HL-60 (cell line): ENCODE data around the gene SRSF4.

Source experiments
- DNase-seq, 2 experiments: peaks; one replicate each; pipeline ENCODE4 v3.0.0-alpha.2; 2010 to 2020; ENCODE audit warnings: low read depth in 1 of 2, low spot score in 1 of 2
- H3K27ac ChIP-seq: fragments of 250-450 bp; sonication (Bioruptor Pico); replicated peaks from 2 replicates; pipeline ENCODE4 v1.5.1; 2020; ENCODE audit warnings: mild to moderate bottlenecking, moderate library complexity
- H3K27me3 ChIP-seq: fragments of 250-450 bp; sonication (Bioruptor Pico); 2 replicates; pipeline ENCODE4 v1.5.1; 2021; ENCODE audit warnings: mild to moderate bottlenecking, moderate library complexity; ENCODE audit not compliant: insufficient read depth, poor library complexity, severe bottlenecking
- H3K4me3 ChIP-seq: replicated peaks from 2 replicates; pipeline ENCODE4 v1.5.1; 2011; ENCODE audit warnings: mild to moderate bottlenecking, control low read depth, low read length; ENCODE audit not compliant: insufficient read depth
- GABPA ChIP-seq: IDR thresholded peaks from 2 replicates; pipeline ENCODE4 v1.6.1; 2012; ENCODE audit warnings: low read depth
- POLR2AphosphoS5 ChIP-seq: IDR thresholded peaks from 2 replicates; pipeline ENCODE4 v1.6.1; 2012; ENCODE audit warnings: low read depth
- SPI1 ChIP-seq: IDR thresholded peaks from 2 replicates; pipeline ENCODE4 v1.6.1; 2012; ENCODE audit warnings: low read depth, mild to moderate bottlenecking, borderline replicate concordance
- TF ChIP-seq, protein P1 (sequence below): IDR thresholded peaks from 2 replicates; pipeline ENCODE4 v1.6.1; 2012; ENCODE audit warnings: low read depth; ENCODE audit not compliant: insufficient replicate concordance
- TF ChIP-seq, protein P2 (sequence below): IDR thresholded peaks from one replicate; pipeline ENCODE4 v1.5.1; 2011; ENCODE audit warnings: low read length, control low read depth, inconsistent platforms; ENCODE audit not compliant: insufficient read depth

The SRSF4 gene

DNA sequence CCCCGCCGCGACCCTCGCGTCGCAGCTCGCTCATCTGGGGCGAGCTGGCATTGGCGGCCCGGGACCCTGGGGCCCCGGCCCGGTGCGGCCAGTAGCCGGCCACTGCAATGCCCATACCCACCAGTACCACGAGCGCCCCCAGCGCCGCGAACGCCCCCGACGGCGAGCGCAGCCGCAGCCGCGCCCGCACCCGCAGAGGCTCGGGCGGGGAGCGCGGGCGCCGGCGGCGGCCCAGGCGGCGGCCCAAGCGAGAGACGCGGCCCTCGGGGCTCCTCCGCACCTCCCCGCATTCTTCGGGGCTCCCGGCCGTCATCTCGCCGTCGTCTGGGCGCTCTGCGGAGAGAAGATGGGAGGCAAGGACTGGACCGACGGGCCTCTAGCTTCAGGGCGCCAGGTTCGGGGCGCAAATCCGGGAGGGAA lies 60.2 kb downstream of the SRSF4 start:
- no peak overlapping the region for H3K27ac ChIP-seq

DNA sequence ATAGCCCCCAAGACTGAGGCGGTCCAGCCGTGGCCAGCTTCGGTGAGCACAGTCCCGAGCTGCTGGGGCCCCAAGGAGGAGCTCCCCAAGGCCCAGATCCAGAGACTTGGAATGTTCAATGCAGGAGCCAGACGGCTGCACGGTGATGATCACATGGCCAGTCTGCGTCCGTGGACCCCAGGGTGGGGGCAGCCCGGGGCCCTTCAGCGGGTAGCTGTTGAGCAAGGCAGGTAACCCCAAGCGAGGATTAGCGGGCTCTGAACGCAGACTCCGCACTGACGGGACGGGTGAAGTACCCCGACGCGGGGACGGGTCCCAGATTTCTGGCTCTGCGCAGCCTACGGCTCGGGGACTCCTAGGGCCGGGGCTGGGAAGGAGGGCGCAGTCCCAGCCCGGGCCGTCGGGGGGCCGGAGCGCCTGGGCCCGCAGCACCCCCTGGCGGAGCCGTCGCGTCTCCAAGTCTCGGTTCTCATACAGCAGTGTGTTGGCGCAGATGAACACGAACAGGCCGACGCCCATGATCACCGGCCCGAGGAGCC lies 60.7 kb downstream of the SRSF4 start:
- DNase-seq: peak in 1 of 2 experiments; percentile 59
- H3K27me3 ChIP-seq: peaks cover 40% of the 10 kb centered on the region
- no peak overlapping the region for H3K4me3 ChIP-seq
- TF ChIP-seq SPI1 (no peak), POLR2AphosphoS5 (peak; percentile 24; the same call in 1 of the 2 replicates), GABPA (no peak)
- TF ChIP-seq, protein P1, sequence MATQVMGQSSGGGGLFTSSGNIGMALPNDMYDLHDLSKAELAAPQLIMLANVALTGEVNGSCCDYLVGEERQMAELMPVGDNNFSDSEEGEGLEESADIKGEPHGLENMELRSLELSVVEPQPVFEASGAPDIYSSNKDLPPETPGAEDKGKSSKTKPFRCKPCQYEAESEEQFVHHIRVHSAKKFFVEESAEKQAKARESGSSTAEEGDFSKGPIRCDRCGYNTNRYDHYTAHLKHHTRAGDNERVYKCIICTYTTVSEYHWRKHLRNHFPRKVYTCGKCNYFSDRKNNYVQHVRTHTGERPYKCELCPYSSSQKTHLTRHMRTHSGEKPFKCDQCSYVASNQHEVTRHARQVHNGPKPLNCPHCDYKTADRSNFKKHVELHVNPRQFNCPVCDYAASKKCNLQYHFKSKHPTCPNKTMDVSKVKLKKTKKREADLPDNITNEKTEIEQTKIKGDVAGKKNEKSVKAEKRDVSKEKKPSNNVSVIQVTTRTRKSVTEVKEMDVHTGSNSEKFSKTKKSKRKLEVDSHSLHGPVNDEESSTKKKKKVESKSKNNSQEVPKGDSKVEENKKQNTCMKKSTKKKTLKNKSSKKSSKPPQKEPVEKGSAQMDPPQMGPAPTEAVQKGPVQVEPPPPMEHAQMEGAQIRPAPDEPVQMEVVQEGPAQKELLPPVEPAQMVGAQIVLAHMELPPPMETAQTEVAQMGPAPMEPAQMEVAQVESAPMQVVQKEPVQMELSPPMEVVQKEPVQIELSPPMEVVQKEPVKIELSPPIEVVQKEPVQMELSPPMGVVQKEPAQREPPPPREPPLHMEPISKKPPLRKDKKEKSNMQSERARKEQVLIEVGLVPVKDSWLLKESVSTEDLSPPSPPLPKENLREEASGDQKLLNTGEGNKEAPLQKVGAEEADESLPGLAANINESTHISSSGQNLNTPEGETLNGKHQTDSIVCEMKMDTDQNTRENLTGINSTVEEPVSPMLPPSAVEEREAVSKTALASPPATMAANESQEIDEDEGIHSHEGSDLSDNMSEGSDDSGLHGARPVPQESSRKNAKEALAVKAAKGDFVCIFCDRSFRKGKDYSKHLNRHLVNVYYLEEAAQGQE: no peak
- TF ChIP-seq, protein P2, sequence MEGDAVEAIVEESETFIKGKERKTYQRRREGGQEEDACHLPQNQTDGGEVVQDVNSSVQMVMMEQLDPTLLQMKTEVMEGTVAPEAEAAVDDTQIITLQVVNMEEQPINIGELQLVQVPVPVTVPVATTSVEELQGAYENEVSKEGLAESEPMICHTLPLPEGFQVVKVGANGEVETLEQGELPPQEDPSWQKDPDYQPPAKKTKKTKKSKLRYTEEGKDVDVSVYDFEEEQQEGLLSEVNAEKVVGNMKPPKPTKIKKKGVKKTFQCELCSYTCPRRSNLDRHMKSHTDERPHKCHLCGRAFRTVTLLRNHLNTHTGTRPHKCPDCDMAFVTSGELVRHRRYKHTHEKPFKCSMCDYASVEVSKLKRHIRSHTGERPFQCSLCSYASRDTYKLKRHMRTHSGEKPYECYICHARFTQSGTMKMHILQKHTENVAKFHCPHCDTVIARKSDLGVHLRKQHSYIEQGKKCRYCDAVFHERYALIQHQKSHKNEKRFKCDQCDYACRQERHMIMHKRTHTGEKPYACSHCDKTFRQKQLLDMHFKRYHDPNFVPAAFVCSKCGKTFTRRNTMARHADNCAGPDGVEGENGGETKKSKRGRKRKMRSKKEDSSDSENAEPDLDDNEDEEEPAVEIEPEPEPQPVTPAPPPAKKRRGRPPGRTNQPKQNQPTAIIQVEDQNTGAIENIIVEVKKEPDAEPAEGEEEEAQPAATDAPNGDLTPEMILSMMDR: peak; percentile 45
- no peak overlapping the region for H3K27ac ChIP-seq

More for the DNA sequence above, 60.2 kb downstream of the SRSF4 start:
- Histone ChIP-seq H3K4me3 (no peak overlapping the region), H3K27me3 (peaks cover 45% of the 10 kb centered on the region)
- TF ChIP-seq, protein P1: no peak
- TF ChIP-seq, protein P2: no peak
- no peak for TF ChIP-seq POLR2AphosphoS5
- TF ChIP-seq SPI1: no peak
- TF ChIP-seq GABPA: no peak
- no peak for DNase-seq

DNA sequence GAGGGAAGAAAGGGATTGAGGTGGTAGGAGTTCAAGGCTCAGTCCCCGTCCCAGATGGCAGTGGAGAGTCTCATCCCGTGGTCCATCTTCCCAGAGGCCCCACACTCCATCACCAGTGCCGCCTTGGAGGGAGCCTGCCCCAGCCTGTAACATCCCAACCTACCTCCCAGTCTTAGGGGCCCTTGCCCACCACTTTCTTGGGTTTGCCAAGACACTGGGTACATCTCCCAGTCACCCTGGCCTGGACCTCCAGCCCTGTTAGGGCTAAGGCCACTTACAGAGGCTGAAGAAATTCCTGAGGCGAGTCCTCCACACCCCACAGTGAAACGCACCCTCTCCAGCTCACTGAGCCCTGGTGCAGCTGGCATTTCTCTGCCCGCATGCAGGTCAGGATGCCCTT lies 61.3 kb downstream of the SRSF4 start:
- TF ChIP-seq GABPA (no peak), SPI1 (no peak), POLR2AphosphoS5 (no peak)
- TF ChIP-seq, protein P1: no peak
- TF ChIP-seq, protein P2: no peak
- no peak for DNase-seq
- Histone ChIP-seq H3K27ac (no peak overlapping the region), H3K27me3 (peaks cover 37% of the 10 kb centered on the region), H3K4me3 (no peak overlapping the region)
